Fibroblast of lung (primary cell): ENCODE measurements around the gene OR1A1. TPM values are rescaled to one million over a fixed set of nuclear protein-coding genes. Genes with fewer than 3 reads are reported as not detected.

ENCODE experiments used
- DNase-seq, 2 donors: peaks; one replicate each; pipeline versions ENCODE4 v3.0.0 to v3.0.0-alpha.2; 2010; ENCODE audit warnings: low read depth in 2 of 2
- H2AFZ ChIP-seq: 2 replicates; pipeline ENCODE4 v1.5.1; 2012; ENCODE audit warnings: low read length, control low read depth, inconsistent platforms
- H3K27ac ChIP-seq: 2 replicates; pipeline ENCODE4 v1.5.1; 2011; ENCODE audit warnings: low read length, control low read depth; ENCODE audit not compliant: insufficient read depth
- H3K27me3 ChIP-seq: 2 replicates; pipeline ENCODE4 v1.5.1; 2011; ENCODE audit warnings: mild to moderate bottlenecking, low read length; ENCODE audit not compliant: control insufficient read depth, insufficient read depth
- H3K36me3 ChIP-seq: 2 replicates; pipeline ENCODE4 v1.5.1; 2011; ENCODE audit warnings: low read length; ENCODE audit not compliant: control insufficient read depth, insufficient read depth
- H3K4me1 ChIP-seq: 2 replicates; pipeline ENCODE4 v1.5.1; 2011; ENCODE audit warnings: low read length; ENCODE audit not compliant: control insufficient read depth, insufficient read depth; ENCODE audit errors: extremely low read depth
- H3K4me2 ChIP-seq: 2 replicates; pipeline ENCODE4 v1.5.1; 2011; ENCODE audit warnings: low read length, control low read depth; ENCODE audit not compliant: insufficient read depth; ENCODE audit errors: extremely low read depth
- H3K4me3 ChIP-seq, 4 experiments: fragments of 200-600 bp in 1 of 4; sonication (generic) in 1 of 4; replicated peaks in 1 of 4; 2 replicates each; pipeline ENCODE4 v1.5.1; 2011 to 2016; ENCODE audit warnings: low read length in 4 of 4, low read depth in 3 of 4, mild to moderate bottlenecking in 3 of 4, control low read depth in 2 of 4, inconsistent platforms in 1 of 4, mixed read lengths in 1 of 4; ENCODE audit not compliant: insufficient read depth in 1 of 4; ENCODE audit errors: control extremely low read depth in 1 of 4
- H3K79me2 ChIP-seq: 2 replicates; pipeline ENCODE4 v1.5.1; 2012; ENCODE audit warnings: mild to moderate bottlenecking, low read length, inconsistent platforms; ENCODE audit not compliant: control insufficient read depth, insufficient read depth
- H3K9ac ChIP-seq: 2 replicates; pipeline ENCODE4 v1.5.1; 2011; ENCODE audit warnings: mild to moderate bottlenecking, low read length, control low read depth; ENCODE audit not compliant: insufficient read depth
- H3K9me3 ChIP-seq: 2 replicates; pipeline ENCODE4 v1.5.1; 2012; ENCODE audit warnings: low read depth, low read length; ENCODE audit not compliant: control insufficient read depth, insufficient read depth
- H4K20me1 ChIP-seq: 2 replicates; pipeline ENCODE4 v1.5.1; 2011; ENCODE audit warnings: low read length; ENCODE audit not compliant: control insufficient read depth, insufficient read depth; ENCODE audit errors: extremely low read depth
- EZH2 ChIP-seq: IDR thresholded peaks from 2 replicates; pipeline ENCODE4 v1.5.1; 2012; ENCODE audit warnings: low read length, control low read depth, mild to moderate bottlenecking; ENCODE audit errors: missing control alignments
- polyA minus RNA-seq: library from RNA; depleted of rRNA, polyadenylated mRNA; stranded (reverse); fragments of >200 nt; gene quantifications from 2 replicates; pipeline ENCODE4 v1.2.3, GENCODE V29; 2011; ENCODE audit warnings: low replicate concordance
- polyA plus RNA-seq, 2 donors: library from polyadenylated mRNA; depleted of rRNA in 1 of 2; stranded (reverse) in 1 of 2; unstranded in 1 of 2; fragments of >200 nt; gene quantifications; 2 replicates each; pipeline ENCODE4 v1.2.1, GENCODE V29; 2011 to 2012; ENCODE audit warnings: missing spikeins in 1 of 2
- total RNA-seq: library from RNA; depleted of rRNA; stranded (reverse); fragments of >200 nt; gene quantifications from 2 replicates; pipeline ENCODE4 v1.2.1, GENCODE V29; 2014
- TF ChIP-seq, protein P1 (sequence below), 2 donors: IDR thresholded peaks in 1 of 2; conservative IDR thresholded peaks in 1 of 2; 1 replicate in 1 of 2; 2 replicates in 1 of 2; pipeline ENCODE4 v1.5.1; 2011 to 2012; ENCODE audit warnings: low read length in 2 of 2, control low read depth in 1 of 2, inconsistent platforms in 1 of 2, low read depth in 1 of 2, mild to moderate bottlenecking in 1 of 2

OR1A1 gene, protein sequence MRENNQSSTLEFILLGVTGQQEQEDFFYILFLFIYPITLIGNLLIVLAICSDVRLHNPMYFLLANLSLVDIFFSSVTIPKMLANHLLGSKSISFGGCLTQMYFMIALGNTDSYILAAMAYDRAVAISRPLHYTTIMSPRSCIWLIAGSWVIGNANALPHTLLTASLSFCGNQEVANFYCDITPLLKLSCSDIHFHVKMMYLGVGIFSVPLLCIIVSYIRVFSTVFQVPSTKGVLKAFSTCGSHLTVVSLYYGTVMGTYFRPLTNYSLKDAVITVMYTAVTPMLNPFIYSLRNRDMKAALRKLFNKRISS
- total RNA-seq (not detected in 2 replicates), polyA plus RNA-seq (not detected in 2 replicates), polyA minus RNA-seq (not detected in 2 replicates)
- polyA plus RNA-seq (2012) = not detected in 2 replicates

DNA sequence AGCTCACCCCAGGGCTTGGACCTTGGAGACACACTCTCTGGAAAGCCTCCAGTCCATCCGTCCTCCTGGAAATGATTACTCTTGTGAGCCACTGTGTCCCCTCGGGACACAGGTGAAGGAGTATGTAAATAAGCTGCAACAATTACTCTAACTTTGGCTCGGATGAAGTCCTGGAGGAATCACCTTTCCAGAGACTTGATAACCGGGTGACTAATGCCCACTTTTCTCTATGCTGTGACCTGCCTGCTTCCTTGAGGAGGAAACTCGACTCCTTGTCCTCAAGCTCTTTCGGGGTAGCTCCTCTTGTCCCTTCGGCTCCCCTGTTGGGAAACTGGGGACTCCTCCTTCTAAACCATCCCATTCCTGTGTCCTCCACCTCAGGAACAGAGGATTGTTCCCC lies at the start of gene OR1A1:
OR1A1 (plus strand) TSS at position 301 of the 400 bp plus-strand sequence. CDS start 7,954 bp downstream, outside the sequence.
- no peak within 1 kb of the TSS for H3K27ac ChIP-seq
- H3K4me3 ChIP-seq = no peak within 1 kb of the TSS
- no peak for DNase-seq
- H3K27me3 ChIP-seq = no peaks in the 10 kb centered on the region
- H3K9me3 ChIP-seq = no peaks in the 10 kb centered on the region
- H3K9ac ChIP-seq = no peak within 1 kb of the TSS
- no peaks in the 10 kb centered on the region for H4K20me1 ChIP-seq
- TF ChIP-seq, protein P1, sequence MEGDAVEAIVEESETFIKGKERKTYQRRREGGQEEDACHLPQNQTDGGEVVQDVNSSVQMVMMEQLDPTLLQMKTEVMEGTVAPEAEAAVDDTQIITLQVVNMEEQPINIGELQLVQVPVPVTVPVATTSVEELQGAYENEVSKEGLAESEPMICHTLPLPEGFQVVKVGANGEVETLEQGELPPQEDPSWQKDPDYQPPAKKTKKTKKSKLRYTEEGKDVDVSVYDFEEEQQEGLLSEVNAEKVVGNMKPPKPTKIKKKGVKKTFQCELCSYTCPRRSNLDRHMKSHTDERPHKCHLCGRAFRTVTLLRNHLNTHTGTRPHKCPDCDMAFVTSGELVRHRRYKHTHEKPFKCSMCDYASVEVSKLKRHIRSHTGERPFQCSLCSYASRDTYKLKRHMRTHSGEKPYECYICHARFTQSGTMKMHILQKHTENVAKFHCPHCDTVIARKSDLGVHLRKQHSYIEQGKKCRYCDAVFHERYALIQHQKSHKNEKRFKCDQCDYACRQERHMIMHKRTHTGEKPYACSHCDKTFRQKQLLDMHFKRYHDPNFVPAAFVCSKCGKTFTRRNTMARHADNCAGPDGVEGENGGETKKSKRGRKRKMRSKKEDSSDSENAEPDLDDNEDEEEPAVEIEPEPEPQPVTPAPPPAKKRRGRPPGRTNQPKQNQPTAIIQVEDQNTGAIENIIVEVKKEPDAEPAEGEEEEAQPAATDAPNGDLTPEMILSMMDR (conservative IDR thresholded peaks at IDR 0.05 in 1 of 2, IDR thresholded peaks at IDR 0.05 in 1 of 2; ENCODE audit: low read depth in 1 of 2, low read length in 2 of 2) = no peak
- TF ChIP-seq EZH2 = no peak
- no peaks in the 10 kb centered on the region for H3K36me3 ChIP-seq
- H3K4me1 ChIP-seq = no peaks in the 10 kb centered on the region
- H3K79me2 ChIP-seq = no peaks in the 10 kb centered on the region
- no peak within 1 kb of the TSS for H3K4me2 ChIP-seq
- H2AFZ ChIP-seq = no peak within 1 kb of the TSS

DNA sequence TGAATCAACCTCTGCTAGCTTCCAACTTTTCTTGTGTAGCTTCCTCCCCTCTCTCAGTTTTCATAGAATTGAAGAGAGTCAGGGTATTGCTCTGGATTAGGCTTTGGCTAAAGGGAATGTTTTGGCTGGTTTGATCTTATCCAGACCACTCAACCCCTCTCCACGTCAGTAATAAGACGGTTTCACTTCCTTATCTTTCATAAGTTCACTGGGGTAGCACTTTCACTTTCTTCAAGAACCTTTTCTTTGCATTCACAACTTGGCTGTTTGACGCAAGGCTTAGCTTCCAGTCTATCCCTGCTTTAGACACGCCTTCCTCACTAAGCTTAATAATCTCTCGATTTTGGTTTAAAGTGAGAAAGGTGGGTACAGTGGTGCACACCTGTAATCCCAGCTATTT lies 39.9 kb upstream of the OR1A1 start:
- no peak overlapping the region for H3K9ac ChIP-seq
- H3K79me2 ChIP-seq = no peaks in the 10 kb centered on the region
- no peaks in the 10 kb centered on the region for H3K9me3 ChIP-seq
- H3K4me1 ChIP-seq = no peaks in the 10 kb centered on the region
- no peak overlapping the region for H3K27ac ChIP-seq
- H4K20me1 ChIP-seq = no peaks in the 10 kb centered on the region
- TF ChIP-seq, protein P1 (conservative IDR thresholded peaks at IDR 0.05 in 1 of 2, IDR thresholded peaks at IDR 0.05 in 1 of 2; ENCODE audit: low read depth in 1 of 2, low read length in 2 of 2) = no peak
- no peak for TF ChIP-seq EZH2
- H2AFZ ChIP-seq = no peak overlapping the region
- no peaks in the 10 kb centered on the region for H3K36me3 ChIP-seq
- no peak overlapping the region for H3K4me3 ChIP-seq
- no peak for DNase-seq
- H3K27me3 ChIP-seq = no peaks in the 10 kb centered on the region
- no peak overlapping the region for H3K4me2 ChIP-seq

DNA sequence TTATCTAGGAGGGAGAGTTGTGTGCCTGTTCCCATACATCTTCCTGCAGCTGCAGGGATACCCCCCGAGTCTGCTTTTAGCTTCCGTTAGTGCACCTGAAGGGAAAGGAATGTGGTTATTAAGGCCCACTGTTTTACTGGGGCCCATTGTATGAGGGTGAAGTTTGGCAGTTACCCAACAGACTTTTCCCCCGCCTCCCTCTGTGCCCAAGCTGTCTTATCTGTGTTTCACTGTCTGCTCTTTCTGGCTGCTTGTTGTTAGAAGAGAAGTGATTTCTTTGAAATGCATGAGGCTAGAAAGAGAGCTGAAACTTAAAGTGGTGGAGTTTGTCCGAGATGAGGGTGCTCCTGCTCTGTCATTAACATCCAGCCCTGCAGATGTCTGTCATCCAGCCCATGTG lies 17.5 kb upstream of the OR1A1 start:
- Histone ChIP-seq H3K4me2 (no peak overlapping the region), H3K27me3 (no peaks in the 10 kb centered on the region), H3K9me3 (no peaks in the 10 kb centered on the region), H3K4me3 (no peak overlapping the region), H2AFZ (no peak overlapping the region), H3K79me2 (no peaks in the 10 kb centered on the region), H3K36me3 (no peaks in the 10 kb centered on the region), H3K9ac (no peak overlapping the region), H4K20me1 (no peaks in the 10 kb centered on the region), H3K27ac (no peak overlapping the region), H3K4me1 (no peaks in the 10 kb centered on the region)
- TF ChIP-seq EZH2 = no peak
- TF ChIP-seq, protein P1 (conservative IDR thresholded peaks at IDR 0.05 in 1 of 2, IDR thresholded peaks at IDR 0.05 in 1 of 2; ENCODE audit: low read depth in 1 of 2, low read length in 2 of 2) = no peak
- no peak for DNase-seq
